AG08395 (cell line): ENCODE measurements around the gene TSPOAP1.

ENCODE experiments used
- DNase-seq: peaks from one replicate; pipeline ENCODE4 v3.0.0; 2012; ENCODE audit warnings: mixed read lengths, low spot score

The TSPOAP1 gene

GRCh38 chr17:58329810-58330537 lies 1.4 kb upstream of the TSPOAP1 start:
- DNase-seq: no peak

GRCh38 chr17:58329035-58329809 lies 627 bp upstream of the TSPOAP1 start:
- no peak for DNase-seq

- DNase-seq: no peak
Measured at GRCh38 chr17:58327363-58328194, 1.0 kb downstream of the TSPOAP1 start.

DNA sequence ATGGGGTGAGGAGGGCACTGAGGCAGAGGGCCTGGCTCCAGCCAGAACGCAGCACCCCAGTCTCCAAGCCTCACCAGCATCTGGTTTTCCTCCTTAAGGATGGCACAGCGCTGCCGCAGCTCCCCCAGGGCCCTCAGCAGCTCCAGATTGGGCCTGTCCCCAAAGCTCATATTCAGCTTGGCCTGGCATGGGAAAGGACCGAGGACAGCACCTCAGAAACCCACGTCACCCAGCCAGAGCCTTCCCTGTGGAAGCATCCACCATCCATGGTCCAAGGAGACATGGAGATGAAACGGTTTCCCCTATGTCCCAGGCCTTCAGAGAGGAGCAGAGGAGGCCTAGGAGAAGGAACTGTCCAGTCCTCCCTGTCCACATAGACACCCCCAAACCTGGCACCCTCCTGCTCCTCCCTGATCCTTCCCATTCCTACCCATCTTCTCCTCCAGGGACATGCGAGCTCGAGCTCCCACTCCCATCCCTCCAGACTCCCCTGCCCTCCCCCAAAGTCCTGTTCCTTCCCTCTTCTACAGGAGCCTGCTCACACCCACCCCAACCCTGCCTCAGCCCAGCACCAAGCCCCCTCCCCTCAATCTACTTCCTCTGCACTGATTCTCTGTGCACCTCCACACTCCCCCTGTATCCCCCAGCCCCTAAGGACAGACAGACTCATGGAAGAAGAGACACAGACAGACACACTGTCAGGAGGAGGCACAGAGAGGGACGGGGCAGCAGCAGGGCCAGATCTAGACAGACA lies 1.8 kb downstream of the TSPOAP1 start:
- DNase-seq: no peak

- no peak for DNase-seq
Measured at GRCh38 chr17:58325976-58326468, 2.6 kb downstream of the TSPOAP1 start.

GRCh38 chr17:58325289-58325726 lies 3.3 kb downstream of the TSPOAP1 start:
- no peak for DNase-seq

DNA sequence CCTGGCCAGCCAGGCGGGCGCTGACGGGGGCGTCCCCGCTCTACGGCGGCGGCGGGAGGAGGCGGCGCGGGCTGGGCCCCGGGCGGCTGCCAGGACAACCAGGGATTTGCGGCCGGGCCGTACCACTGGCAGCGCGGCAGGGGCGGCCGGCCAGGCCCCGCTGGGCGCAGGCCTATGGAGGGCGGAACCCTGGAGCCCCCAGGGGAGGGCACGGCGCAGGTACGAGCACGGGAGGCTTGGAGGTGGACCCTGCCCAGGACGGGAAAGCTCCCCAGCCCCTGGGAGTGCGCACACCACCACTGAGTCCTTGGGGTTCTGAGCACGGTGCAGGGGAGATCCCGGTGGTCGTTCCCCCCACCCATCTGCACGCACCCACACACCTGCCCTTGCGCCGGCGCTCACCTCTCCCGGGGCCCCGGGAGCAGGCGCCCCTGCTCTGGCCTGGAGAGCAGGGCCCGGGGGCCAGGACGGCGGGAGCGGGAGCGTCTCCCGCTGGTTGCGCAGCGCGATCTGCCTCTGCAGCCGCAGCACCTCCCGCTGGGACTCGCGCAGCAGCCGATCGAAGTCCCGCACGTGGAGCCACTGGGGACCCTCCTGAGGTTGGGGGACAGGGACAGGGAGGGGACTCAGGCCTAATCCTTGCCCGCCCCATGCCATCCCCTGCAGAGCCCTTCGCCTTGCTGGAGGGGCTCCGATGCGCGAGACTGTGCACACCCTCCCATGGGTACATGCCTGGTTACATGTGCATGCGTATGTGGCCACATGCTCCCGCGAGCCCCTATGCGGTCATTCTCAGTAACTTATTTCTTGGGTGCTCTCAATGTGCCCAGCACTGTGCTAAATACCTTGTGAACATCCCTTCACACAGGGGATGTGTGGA lies 3.9 kb downstream of the TSPOAP1 start:
- DNase-seq: peak; percentile 79

DNA sequence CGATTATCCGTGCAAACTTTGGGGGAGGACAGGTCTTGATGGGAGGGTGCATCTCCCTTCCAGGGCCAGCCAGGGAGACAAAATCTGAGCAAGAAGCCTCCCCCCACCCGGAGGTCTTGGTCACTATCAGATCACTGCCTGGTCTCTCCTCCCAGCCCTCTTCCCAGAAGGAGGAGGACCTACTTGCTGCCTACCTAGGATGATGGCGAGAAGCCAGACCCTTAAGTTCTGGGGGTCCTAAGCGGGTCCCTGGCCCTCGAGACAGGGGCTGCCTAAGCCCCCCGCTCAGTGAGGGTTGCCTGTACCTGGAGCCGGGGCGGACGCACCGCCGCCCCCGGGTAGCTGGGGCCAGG lies 4.6 kb downstream of the TSPOAP1 start:
- no peak for DNase-seq

DNA sequence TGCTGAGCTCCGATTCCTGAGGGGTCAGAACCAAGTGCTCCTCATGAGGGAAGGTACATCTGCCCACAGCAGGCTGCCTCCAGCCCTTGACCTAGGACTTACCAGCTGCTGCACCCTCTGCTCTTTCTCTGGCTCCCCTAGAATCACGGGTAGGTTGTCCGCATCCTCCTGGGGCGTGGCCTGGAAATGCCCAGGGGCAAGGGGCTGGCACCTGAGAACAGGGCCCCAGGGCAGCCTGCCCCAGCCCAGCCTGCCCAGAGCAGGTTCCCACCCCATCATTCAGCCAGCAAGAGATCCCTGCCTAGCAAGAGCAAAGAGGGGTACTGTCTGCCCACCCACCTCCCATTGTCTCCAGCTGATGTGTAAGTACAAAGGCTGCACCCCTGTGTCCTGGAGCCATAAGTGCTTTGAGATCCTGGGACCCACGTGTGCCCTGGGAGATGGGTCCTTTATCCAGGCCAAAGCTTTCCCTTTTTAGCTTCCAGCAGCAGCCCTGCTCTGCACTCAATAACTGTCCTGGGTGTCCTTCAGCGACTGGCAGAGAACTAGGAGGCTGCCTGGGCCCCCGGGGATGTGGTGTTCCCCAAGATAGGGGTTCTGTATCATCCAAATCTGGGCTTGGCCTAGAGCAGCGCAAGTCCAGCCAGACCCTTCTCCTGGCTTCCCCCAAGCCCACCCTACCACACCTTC lies 5.1 kb downstream of the TSPOAP1 start:
- no peak for DNase-seq

GRCh38 chr17:58322581-58323185 lies 5.9 kb downstream of the TSPOAP1 start:
- DNase-seq: no peak

GRCh38 chr17:58321571-58322525 lies 6.7 kb downstream of the TSPOAP1 start:
- DNase-seq: no peak

DNA sequence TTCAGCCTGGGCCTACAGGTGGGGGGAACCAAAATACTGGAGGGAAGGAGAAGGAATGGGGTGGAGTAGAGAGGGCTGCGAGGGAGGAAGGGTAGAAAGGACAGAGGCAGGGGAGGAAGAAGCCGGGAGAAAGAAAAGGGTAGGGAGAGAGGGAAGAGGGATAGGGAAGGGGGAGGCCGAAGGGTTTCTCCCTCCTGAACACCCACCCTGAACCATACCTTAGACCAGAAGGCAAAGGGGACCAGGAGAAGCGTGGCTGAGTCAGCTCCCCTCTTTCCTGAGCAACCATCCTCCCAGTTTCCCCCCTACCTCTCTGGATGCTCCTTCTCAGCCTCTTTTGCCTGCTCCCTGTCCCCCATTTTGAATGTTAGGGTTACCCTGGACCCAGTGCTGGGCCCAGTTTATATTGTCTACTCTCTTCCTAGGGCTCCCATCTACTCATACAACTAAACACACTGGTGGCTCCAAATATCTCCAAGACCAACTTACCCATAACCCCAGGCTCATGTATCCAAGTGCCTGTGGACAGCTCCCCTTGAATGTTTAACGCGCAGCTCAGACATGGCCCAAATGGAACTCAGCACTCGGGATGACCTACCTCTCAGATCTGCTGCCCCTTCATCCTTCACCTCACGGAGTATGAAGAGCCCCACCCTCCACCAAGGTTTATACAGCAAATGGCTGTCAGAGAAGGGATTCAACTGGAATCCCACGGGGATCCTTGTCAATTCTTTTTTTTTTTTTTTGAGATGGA lies 7.8 kb downstream of the TSPOAP1 start:
- DNase-seq: no peak

DNA sequence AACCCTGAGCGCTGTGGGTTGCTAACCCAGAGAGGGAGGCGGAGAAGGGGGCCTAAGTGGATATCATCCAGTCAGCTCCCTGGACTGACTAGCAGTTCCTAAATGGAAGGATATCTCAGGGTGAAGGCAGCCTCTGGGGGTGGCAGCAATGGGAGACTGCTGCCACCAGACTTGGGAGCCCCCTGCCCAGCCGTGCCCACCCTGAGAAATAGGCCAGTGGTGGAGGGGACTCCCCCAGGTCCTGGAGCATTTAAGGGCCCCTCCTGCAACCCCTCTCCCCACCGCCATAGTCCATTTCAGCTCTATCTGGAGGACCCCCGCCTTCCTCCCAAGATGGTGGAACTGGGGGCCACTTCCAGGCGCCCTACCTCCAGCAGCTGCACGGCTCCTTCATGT lies 8.4 kb downstream of the TSPOAP1 start:
- no peak for DNase-seq

DNA sequence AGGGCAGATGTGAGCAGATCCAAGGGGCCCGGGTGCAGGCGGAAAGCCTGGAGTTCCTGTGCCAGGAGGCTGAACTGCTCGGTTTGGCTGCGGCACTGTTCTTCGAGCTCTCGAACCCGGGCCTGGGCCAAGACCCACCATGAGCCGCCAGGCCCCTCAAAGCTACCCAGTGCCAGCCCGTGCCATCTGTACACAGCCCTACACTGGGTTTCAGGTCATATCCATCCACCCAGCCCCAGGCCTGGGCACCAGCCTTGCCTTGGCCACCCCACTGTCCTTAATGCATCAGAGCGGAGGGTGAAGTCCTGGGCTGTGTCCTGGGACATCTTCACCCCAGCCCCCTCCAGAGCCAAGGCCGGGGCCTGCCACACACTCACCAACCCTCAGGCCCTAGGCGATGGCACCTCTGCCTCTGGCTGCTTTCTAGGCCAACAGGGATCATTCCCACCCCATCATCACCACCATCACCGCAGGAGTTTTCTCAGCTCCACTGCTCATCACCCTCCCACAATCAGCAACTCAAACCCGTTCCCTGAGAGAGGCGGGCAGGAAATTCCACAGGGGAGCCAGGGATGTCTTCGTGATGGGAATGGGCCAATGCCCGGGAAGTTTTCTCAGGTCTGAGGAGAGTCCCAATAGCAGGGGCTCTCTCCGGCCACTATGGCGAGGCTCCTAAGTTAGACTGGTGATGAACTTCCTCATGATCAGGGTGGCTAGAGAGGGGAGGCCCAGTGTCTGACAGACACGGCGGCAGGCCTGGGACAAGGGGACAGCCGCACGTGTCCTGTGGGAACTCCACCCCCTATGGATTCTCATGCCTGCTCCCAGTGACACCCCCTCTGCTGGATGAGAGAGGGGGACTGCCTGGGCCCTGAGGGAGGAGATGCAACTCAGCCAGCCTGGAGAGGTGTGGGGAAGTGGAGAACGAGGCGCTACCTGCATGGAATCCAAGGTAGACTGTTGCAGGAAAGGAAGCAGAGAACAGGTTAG lies 9.1 kb downstream of the TSPOAP1 start:
- no peak for DNase-seq

- DNase-seq: no peak
Measured at GRCh38 chr17:58318627-58319172, 9.9 kb downstream of the TSPOAP1 start.

- DNase-seq: no peak
Measured at GRCh38 chr17:58318065-58318481, 10.5 kb downstream of the TSPOAP1 start.
